ENCODE data around the gene ERBB4. TPM values are rescaled to one million over a fixed set of nuclear protein-coding genes. Genes with fewer than 3 reads are reported as not detected.

The ERBB4 gene
- total RNA-seq, 2 experiments from 2014 or later = not detected

DNA sequence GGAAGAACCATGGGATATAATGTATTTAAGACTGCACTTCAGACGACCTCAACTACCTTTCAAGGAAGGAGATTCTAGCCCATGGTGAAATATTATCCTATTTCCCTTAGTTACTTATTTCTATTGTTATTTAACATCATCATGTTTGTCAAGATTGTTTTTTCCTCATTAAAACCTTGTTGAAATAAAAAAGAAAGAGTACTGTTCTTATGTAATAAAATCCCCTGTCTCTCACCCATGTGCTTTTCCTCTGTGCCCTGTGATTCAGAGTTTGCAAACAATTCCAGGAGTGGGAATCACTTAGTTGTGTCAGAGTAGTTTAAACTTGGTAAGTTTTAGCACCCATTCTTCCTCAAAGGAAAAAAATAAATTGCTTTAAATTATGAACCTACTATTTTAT, 43.6 kb downstream of the ERBB4 start:
- H3K4me1 ChIP-seq (ENCODE audit: insufficient read depth, low read length, poor library complexity, severe bottlenecking) = no peaks in the 10 kb centered on the region
- H3K9me2 ChIP-seq (ENCODE audit: insufficient read depth, low read length) = no peaks in the 10 kb centered on the region
- no peak for TF ChIP-seq EZH2phosphoT487 (IDR thresholded peaks at IDR 0.05; ENCODE audit: borderline replicate concordance, low read depth, low read length)
- TF ChIP-seq, protein P1, sequence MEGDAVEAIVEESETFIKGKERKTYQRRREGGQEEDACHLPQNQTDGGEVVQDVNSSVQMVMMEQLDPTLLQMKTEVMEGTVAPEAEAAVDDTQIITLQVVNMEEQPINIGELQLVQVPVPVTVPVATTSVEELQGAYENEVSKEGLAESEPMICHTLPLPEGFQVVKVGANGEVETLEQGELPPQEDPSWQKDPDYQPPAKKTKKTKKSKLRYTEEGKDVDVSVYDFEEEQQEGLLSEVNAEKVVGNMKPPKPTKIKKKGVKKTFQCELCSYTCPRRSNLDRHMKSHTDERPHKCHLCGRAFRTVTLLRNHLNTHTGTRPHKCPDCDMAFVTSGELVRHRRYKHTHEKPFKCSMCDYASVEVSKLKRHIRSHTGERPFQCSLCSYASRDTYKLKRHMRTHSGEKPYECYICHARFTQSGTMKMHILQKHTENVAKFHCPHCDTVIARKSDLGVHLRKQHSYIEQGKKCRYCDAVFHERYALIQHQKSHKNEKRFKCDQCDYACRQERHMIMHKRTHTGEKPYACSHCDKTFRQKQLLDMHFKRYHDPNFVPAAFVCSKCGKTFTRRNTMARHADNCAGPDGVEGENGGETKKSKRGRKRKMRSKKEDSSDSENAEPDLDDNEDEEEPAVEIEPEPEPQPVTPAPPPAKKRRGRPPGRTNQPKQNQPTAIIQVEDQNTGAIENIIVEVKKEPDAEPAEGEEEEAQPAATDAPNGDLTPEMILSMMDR (conservative IDR thresholded peaks at IDR 0.05; ENCODE audit: low read length) = no peak
- H3K27ac ChIP-seq (ENCODE audit: low read depth, low read length, poor library complexity, severe bottlenecking) = no peak overlapping the region
- no peaks in the 10 kb centered on the region for H4K20me1 ChIP-seq (ENCODE audit: insufficient read depth, low read length)
- POLR2A ChIA-PET = interaction anchor here (1.5 to 1.7 kb wide), 2 partner anchors 9 to 10 kb away, joined by 3 to 4 read pairs; no protein-coding TSS in a partner anchor
- no peaks in the 10 kb centered on the region for H3K36me3 ChIP-seq (ENCODE audit: insufficient read depth, low read length)
- intact Hi-C loops (cut with micrococcal nuclease; ENCODE audit: unreplicated experiment) = no loop called here
- H3K4me3 ChIP-seq (ENCODE audit: low read depth, low read length, poor library complexity, severe bottlenecking) = no peak overlapping the region
- CTCF ChIA-PET (ENCODE audit: unreplicated experiment) = no interaction called here
- no peaks in the 10 kb centered on the region for H3K79me2 ChIP-seq (ENCODE audit: insufficient read depth, low read depth, low read length)
- H3K4me2 ChIP-seq (ENCODE audit: low read length) = no peak overlapping the region
- DNase-seq (ENCODE audit: low spot score) = no peak
- no peak overlapping the region for H2AFZ ChIP-seq (ENCODE audit: low read length)
- BruUV-seq (replicated peaks) = no TSS peak
- no peaks in the 10 kb centered on the region for H3K9me3 ChIP-seq (ENCODE audit: low read length)

DNA sequence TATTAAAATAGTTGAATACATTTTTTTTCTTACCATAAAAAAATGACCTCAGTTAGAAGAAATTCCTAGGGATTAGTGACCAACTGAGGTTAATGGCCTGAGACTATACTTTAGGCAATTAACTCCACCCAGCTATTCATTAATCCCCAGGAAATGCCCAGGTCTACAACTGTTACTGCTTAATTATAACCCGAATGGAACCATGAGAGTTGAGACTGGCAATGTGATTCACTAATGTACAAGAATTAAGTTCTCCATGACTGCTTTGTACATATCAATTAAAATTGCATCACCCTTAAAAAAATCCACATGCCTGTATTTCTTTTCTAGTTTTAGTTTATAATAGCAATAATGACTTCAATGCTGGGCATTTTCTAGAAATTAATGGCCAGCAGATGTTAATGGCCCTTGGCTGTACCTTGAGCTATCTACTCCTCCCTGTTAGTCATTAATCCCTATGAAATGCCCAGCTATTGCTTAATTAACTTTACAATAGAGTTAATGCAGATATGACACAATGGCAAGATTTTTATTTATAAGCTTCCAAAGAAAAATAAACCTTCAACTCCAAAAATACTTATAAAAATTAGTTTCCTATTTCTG, 44.1 kb downstream of the ERBB4 start:
- ChIA-PET POLR2A (interaction anchor here (1.5 to 1.7 kb wide), 2 partner anchors 9 to 10 kb away, joined by 3 to 4 read pairs; no protein-coding TSS in a partner anchor), CTCF (ENCODE audit: unreplicated experiment) (no interaction called here)
- H4K20me1 ChIP-seq (ENCODE audit: insufficient read depth, low read length) = no peaks in the 10 kb centered on the region
- H3K4me2 ChIP-seq (ENCODE audit: low read length) = no peak overlapping the region
- no peaks in the 10 kb centered on the region for H3K9me3 ChIP-seq (ENCODE audit: low read length)
- H2AFZ ChIP-seq (ENCODE audit: low read length) = no peak overlapping the region
- no peaks in the 10 kb centered on the region for H3K9me2 ChIP-seq (ENCODE audit: insufficient read depth, low read length)
- no peaks in the 10 kb centered on the region for H3K4me1 ChIP-seq (ENCODE audit: insufficient read depth, low read length, poor library complexity, severe bottlenecking)
- TF ChIP-seq EZH2phosphoT487 (IDR thresholded peaks at IDR 0.05; ENCODE audit: borderline replicate concordance, low read depth, low read length) = no peak
- TF ChIP-seq, protein P1 (conservative IDR thresholded peaks at IDR 0.05; ENCODE audit: low read length) = no peak
- no peak overlapping the region for H3K4me3 ChIP-seq (ENCODE audit: low read depth, low read length, poor library complexity, severe bottlenecking)
- no TSS peak for BruUV-seq (replicated peaks)
- no peaks in the 10 kb centered on the region for H3K36me3 ChIP-seq (ENCODE audit: insufficient read depth, low read length)
- intact Hi-C loops (cut with micrococcal nuclease; ENCODE audit: unreplicated experiment) = no loop called here
- H3K79me2 ChIP-seq (ENCODE audit: insufficient read depth, low read depth, low read length) = no peaks in the 10 kb centered on the region
- DNase-seq (ENCODE audit: low spot score) = no peak
- H3K27ac ChIP-seq (ENCODE audit: low read depth, low read length, poor library complexity, severe bottlenecking) = no peak overlapping the region

DNA sequence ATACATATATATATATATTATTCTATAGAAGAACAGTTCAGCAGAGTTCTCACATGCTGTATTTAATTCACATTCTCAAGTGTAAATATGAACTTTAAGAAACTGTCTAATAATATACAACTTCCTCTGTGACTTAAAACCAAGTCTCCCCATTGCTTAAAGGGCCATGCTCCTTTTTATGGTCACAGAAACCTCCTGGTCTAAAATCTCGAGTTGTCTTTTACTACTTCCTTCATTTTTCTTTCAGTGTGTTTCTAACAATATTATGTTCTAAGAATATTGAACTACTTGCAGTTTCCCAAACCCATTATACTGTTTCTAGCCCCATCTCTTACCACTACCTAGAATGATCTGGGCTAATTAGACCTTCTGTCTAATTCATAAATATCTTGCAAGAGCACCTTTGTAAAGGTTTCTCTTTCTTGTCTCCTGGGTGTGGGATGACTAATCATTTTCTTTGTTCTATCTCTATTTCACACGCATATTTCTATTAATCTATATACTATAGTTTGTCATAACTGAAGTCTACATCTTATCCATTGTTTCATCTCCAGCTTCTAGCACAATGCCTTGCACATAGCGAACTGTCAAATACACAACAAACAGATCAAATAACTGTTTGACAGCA, 48.8 kb downstream of the ERBB4 start:
- H3K4me2 ChIP-seq (ENCODE audit: low read length) = no peak overlapping the region
- no peak for DNase-seq (ENCODE audit: low spot score)
- BruUV-seq (replicated peaks) = no TSS peak
- no peak overlapping the region for H2AFZ ChIP-seq (ENCODE audit: low read length)
- ChIA-PET CTCF (ENCODE audit: unreplicated experiment) (no interaction called here), POLR2A (no interaction called here)
- H3K79me2 ChIP-seq (ENCODE audit: insufficient read depth, low read depth, low read length) = no peaks in the 10 kb centered on the region
- no peak overlapping the region for H3K27ac ChIP-seq (ENCODE audit: low read depth, low read length, poor library complexity, severe bottlenecking)
- no peaks in the 10 kb centered on the region for H3K9me3 ChIP-seq (ENCODE audit: low read length)
- intact Hi-C loops (cut with micrococcal nuclease; ENCODE audit: unreplicated experiment) = no loop called here
- H3K36me3 ChIP-seq (ENCODE audit: insufficient read depth, low read length) = no peaks in the 10 kb centered on the region
- H3K4me3 ChIP-seq (ENCODE audit: low read depth, low read length, poor library complexity, severe bottlenecking) = no peak overlapping the region
- no peak for TF ChIP-seq EZH2phosphoT487 (IDR thresholded peaks at IDR 0.05; ENCODE audit: borderline replicate concordance, low read depth, low read length)
- TF ChIP-seq, protein P1 (conservative IDR thresholded peaks at IDR 0.05; ENCODE audit: low read length) = no peak
- no peaks in the 10 kb centered on the region for H4K20me1 ChIP-seq (ENCODE audit: insufficient read depth, low read length)
- H3K9me2 ChIP-seq (ENCODE audit: insufficient read depth, low read length) = no peaks in the 10 kb centered on the region
- H3K4me1 ChIP-seq (ENCODE audit: insufficient read depth, low read length, poor library complexity, severe bottlenecking) = no peaks in the 10 kb centered on the region
